Measurements from ENCODE around the gene SP7. TPM values are rescaled to one million over a fixed set of nuclear protein-coding genes. Genes with fewer than 3 reads are reported as not detected.

SP7 gene
- total and polyA plus RNA-seq, 3 experiments from 2014 or later: not detected

DNA sequence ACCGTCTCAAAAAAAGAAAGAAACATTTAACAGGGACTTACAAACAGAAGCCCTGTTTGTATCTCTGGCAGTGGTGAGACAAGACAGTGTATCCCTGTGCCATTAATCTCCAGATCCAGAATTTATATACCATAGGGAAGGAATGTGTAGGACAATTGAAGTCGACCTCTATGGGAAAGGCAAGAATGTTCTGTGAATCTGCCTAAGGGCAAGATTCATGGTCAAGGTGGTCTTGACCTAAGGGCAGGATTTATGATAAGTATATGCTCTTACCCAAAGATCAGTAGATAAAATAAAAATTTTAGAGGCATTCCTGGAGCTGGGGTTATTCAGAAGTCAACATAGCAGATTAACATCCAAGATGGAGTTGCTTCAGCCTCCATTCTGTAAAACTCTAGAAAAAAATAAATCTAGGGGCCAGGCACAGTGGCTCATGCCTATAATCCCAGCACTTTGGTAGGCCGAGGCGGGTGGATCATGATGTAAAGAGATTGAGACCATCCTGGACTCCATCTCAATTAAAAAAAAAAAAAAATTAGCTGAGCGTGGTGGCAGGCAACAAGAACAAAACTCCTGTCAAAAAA lies 22.8 kb upstream of the SP7 start:
- Mint-ChIP-seq H3K4me3 (no peak overlapping the region), H3K27ac (no peak overlapping the region), H3K27me3 (no peaks in the 10 kb centered on the region), H3K36me3 (no peaks in the 10 kb centered on the region), H3K9me3 (no peaks in the 10 kb centered on the region), H3K4me1 (peaks cover 0 to 3% (median 0%) of the 10 kb centered on the region in 3 donors)
- no peaks in the 10 kb centered on the region for H3K9me3 ChIP-seq (ENCODE audit: low read length)
- H3K27ac ChIP-seq (ENCODE audit: low read depth, low read length): no peak overlapping the region
- no peak for DNase-seq
- no peaks in the 10 kb centered on the region for H3K36me3 ChIP-seq (ENCODE audit: insufficient read depth, low read length)
- CTCF ChIA-PET: interaction anchor here (1.4 kb wide), 2 partner anchors 10 to 63 kb away, joined by 3 read pairs; no protein-coding TSS in a partner anchor
- POLR2A ChIA-PET: interaction anchor here (0.6 to 0.9 kb wide), 2 partner anchors 59 to 60 kb away, joined by 3 to 6 read pairs; no protein-coding TSS in a partner anchor
- no peaks in the 10 kb centered on the region for H3K27me3 ChIP-seq (ENCODE audit: insufficient read depth, low read length, poor library complexity, severe bottlenecking)
- no peak overlapping the region for H3K4me3 ChIP-seq (ENCODE audit: low read length)
- no peaks in the 10 kb centered on the region for H3K4me1 ChIP-seq (ENCODE audit: insufficient read depth, low read length)

DNA sequence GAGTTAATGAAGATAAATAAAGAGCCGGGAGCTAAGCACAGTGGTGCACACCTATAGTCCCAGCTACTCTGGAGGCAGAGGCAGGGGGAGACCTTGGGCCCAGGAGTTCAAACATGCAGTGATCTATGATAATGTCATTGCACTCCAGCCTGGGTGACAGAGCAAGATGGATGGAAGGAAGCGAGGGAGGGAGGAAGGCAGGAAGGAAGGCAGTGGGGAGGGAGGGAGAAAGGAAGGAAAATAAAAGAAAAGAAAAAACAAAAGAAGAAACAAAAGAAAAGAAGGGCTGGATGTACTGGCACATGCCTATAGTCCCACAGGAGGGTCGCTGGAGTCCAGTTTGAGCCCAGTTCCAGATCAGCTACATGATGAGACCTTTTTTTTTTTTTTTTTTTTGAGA lies 19.0 kb upstream of the SP7 start:
- ChIA-PET POLR2A (no interaction called here), CTCF (interaction anchor here (0.9 to 6.3 kb wide), 5 partner anchors 10 to 154 kb away, joined by 4 to 121 read pairs (median 6); partner anchors contain the start of genes AMHR2 and NPFF)
- no peaks in the 10 kb centered on the region for H3K27me3 Mint-ChIP-seq
- Histone ChIP-seq H3K4me3 (ENCODE audit: low read length) (no peak overlapping the region), H3K4me1 (ENCODE audit: insufficient read depth, low read length) (peaks cover 6% of the 10 kb centered on the region), H3K36me3 (ENCODE audit: insufficient read depth, low read length) (no peaks in the 10 kb centered on the region), H3K27ac (ENCODE audit: low read depth, low read length) (no peak overlapping the region), H3K27me3 (ENCODE audit: insufficient read depth, low read length, poor library complexity, severe bottlenecking) (no peaks in the 10 kb centered on the region), H3K9me3 (ENCODE audit: low read length) (no peaks in the 10 kb centered on the region)
- H3K9me3 Mint-ChIP-seq: no peaks in the 10 kb centered on the region
- no peak overlapping the region for H3K4me3 Mint-ChIP-seq
- DNase-seq: no peak
- no peak overlapping the region for H3K27ac Mint-ChIP-seq
- H3K36me3 Mint-ChIP-seq: no peaks in the 10 kb centered on the region
- peaks cover 6 to 7% (median 6%) of the 10 kb centered on the region in 3 donors for H3K4me1 Mint-ChIP-seq

DNA sequence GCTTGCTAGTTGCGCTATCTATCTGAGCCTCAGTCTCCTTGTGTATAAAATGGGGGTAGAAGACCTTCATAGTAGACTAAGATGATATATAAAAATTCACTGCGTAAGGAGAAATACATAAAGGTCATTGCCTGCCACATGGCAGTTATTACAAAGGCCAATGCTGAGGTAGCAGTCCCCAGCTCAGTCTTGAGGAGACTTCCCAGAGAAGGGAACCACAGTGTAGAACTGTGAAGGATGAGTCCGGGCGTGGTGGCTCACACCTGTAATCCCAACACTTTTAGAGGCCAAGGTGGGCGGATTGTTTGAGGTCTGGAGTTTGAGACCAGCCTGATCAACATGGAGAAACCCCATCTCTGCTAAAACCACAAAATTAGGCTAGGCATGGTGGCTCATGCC lies 17.1 kb upstream of the SP7 start:
- Mint-ChIP-seq H3K36me3 (no peaks in the 10 kb centered on the region), H3K27me3 (no peaks in the 10 kb centered on the region), H3K4me3 (no peak overlapping the region), H3K9me3 (no peaks in the 10 kb centered on the region), H3K27ac (no peak overlapping the region), H3K4me1 (peaks cover 6 to 7% (median 6%) of the 10 kb centered on the region in 3 donors)
- Histone ChIP-seq H3K27me3 (ENCODE audit: insufficient read depth, low read length, poor library complexity, severe bottlenecking) (no peaks in the 10 kb centered on the region), H3K36me3 (ENCODE audit: insufficient read depth, low read length) (no peaks in the 10 kb centered on the region), H3K4me3 (ENCODE audit: low read length) (no peak overlapping the region), H3K4me1 (ENCODE audit: insufficient read depth, low read length) (peaks cover 6% of the 10 kb centered on the region), H3K27ac (ENCODE audit: low read depth, low read length) (no peak overlapping the region), H3K9me3 (ENCODE audit: low read length) (no peaks in the 10 kb centered on the region)
- DNase-seq: no peak
- ChIA-PET CTCF (interaction anchor here (1.0 to 6.3 kb wide), 13 partner anchors 12 to 156 kb away, joined by 3 to 121 read pairs (median 6); partner anchors contain the start of genes AAAS, AMHR2, ESPL1 and NPFF), POLR2A (no interaction called here)

DNA sequence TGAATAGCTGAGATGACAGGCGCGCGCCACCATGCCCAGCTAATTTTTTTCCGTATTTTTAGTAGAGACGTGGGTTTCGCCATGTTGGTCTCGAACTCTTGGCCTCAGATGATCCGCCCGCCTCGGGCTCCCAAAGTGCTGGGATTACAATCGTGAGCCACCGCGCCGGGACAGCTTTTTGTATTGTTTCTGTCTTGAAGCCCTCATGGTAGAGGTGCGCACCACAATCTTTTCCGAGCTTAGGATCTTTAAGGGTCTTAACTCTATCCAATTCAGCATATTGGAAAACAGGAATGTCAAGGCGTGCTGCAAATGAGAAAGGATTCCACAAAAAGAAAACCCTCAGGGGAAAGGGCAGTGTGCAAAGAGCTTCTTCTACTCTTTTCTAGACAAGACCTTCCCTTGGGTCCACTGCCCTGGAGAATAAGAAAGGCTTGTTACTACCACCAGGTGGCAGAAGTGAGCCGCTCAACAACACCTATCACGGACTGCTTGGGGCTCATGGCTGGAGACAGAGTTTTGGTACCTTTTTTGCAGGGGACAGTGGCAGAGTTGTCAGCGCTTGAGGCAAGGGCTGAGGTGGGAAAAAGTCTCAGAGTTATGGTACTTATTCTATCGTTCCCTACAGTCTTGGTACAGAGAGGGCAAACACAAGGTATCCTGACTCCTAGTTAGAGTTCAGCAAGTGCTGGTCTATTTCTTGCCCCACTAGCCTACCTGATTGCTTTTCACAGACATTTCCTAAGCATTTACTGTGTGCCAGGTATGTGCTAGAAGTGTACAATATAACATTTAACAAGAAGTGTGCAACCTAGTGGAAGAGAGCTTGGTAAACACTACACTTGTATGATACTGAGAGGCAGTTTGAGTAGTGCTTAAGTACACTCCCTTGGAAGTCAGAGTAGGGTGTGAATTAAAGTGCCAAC lies 16.4 kb upstream of the SP7 start:
- peaks cover 6 to 7% (median 6%) of the 10 kb centered on the region in 3 donors for H3K4me1 Mint-ChIP-seq
- H3K9me3 Mint-ChIP-seq: no peaks in the 10 kb centered on the region
- POLR2A ChIA-PET: interaction anchor here (0.6 to 1.2 kb wide), 4 partner anchors 23 to 245 kb away, joined by 3 to 13 read pairs (median 4); partner anchors contain the start of gene NPFF
- peak; percentile 71 to 89 (median 78) for DNase-seq
- no peak overlapping the region for H3K27ac ChIP-seq (ENCODE audit: low read depth, low read length)
- CTCF ChIA-PET: interaction anchor here (0.6 to 6.3 kb wide), 50 partner anchors 9 to 305 kb away, joined by 3 to 121 read pairs (median 4); partner anchors contain the start of genes AAAS, AMHR2, ESPL1 and NPFF
- no peaks in the 10 kb centered on the region for H3K27me3 Mint-ChIP-seq
- H3K27ac Mint-ChIP-seq: peak overlapping the region in 3 of 8 donors; percentile 2 to 38 (median 12)
- H3K4me3 ChIP-seq (ENCODE audit: low read length): no peak overlapping the region
- H3K9me3 ChIP-seq (ENCODE audit: low read length): no peaks in the 10 kb centered on the region
- H3K27me3 ChIP-seq (ENCODE audit: insufficient read depth, low read length, poor library complexity, severe bottlenecking): no peaks in the 10 kb centered on the region
- no peaks in the 10 kb centered on the region for H3K36me3 ChIP-seq (ENCODE audit: insufficient read depth, low read length)
- H3K4me1 ChIP-seq (ENCODE audit: insufficient read depth, low read length): peaks cover 6% of the 10 kb centered on the region
- no peaks in the 10 kb centered on the region for H3K36me3 Mint-ChIP-seq
- no peak overlapping the region for H3K4me3 Mint-ChIP-seq

DNA sequence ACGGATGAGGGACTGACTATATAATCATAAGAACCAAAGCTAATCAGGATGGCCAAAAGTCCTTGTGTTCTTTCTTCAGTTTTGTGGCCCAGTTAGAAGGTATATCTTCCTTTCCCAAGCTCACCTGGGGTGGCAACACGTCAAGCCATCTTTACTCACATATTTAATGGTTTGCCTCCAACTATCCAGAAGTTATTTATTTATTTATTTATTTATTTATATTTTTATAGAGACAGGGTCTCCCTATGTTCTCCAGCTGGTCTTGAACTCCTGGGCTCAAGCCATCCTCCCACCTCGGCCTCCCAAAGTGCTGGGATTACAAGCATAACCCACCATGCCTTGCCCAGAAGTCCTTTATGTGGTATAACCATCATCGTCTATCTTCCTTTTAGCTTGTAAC lies 11.8 kb upstream of the SP7 start:
- Histone ChIP-seq H3K27ac (ENCODE audit: low read depth, low read length) (no peak overlapping the region), H3K4me3 (ENCODE audit: low read length) (no peak overlapping the region), H3K4me1 (ENCODE audit: insufficient read depth, low read length) (peaks cover 14% of the 10 kb centered on the region), H3K27me3 (ENCODE audit: insufficient read depth, low read length, poor library complexity, severe bottlenecking) (no peaks in the 10 kb centered on the region), H3K36me3 (ENCODE audit: insufficient read depth, low read length) (no peaks in the 10 kb centered on the region), H3K9me3 (ENCODE audit: low read length) (no peaks in the 10 kb centered on the region)
- peaks cover 0 to 2% (median 0%) of the 10 kb centered on the region in 3 donors for H3K36me3 Mint-ChIP-seq
- no peak overlapping the region for H3K27ac Mint-ChIP-seq
- H3K9me3 Mint-ChIP-seq: no peaks in the 10 kb centered on the region
- H3K27me3 Mint-ChIP-seq: peaks cover 0 to 1% of the 10 kb centered on the region in 2 donors
- POLR2A ChIA-PET: interaction anchor here (0.6 kb wide), 1 partner anchor 77 kb away, joined by 3 read pairs; no protein-coding TSS in a partner anchor
- DNase-seq: no peak
- peaks cover 18 to 23% (median 20%) of the 10 kb centered on the region in 3 donors for H3K4me1 Mint-ChIP-seq
- no peak overlapping the region for H3K4me3 Mint-ChIP-seq
- CTCF ChIA-PET: interaction anchor here (1.0 to 6.6 kb wide), 4 partner anchors 23 to 134 kb away, joined by 3 to 209 read pairs (median 21); partner anchors contain the start of genes AAAS and ESPL1

DNA sequence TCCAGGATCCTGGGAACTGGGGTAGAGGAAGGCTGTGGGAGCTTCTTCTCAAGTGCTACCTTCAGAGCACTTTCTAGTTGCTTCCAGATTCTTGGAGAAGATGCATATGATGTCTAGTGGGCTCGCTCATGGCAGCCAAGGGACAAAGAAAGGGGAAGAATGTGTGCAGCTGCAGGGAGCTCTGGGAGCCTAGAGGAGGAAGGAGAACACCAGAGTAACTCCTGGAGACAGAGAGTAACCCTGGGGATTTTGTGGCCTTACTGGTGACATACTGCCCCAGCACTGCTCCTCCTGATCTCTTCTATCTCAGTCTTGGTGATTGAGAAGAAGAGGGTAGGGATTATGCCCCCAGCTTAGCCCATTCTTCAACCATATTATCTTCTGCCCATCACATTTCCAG lies 10.3 kb upstream of the SP7 start:
- peaks cover 0 to 1% of the 10 kb centered on the region in 2 donors for H3K27me3 Mint-ChIP-seq
- CTCF ChIA-PET: interaction anchor here (1.4 to 6.6 kb wide), 7 partner anchors 22 to 188 kb away, joined by 4 to 209 read pairs (median 17); partner anchors contain the start of gene AAAS
- POLR2A ChIA-PET: interaction anchor here (0.6 to 4.0 kb wide), 2 partner anchors 22 to 322 kb away, joined by 4 to 28 read pairs; no protein-coding TSS in a partner anchor
- H3K4me1 ChIP-seq (ENCODE audit: insufficient read depth, low read length): peaks cover 9% of the 10 kb centered on the region
- H3K36me3 Mint-ChIP-seq: peaks cover 0 to 2% (median 0%) of the 10 kb centered on the region in 3 donors
- H3K4me1 Mint-ChIP-seq: peaks cover 12 to 18% (median 14%) of the 10 kb centered on the region in 3 donors
- no peaks in the 10 kb centered on the region for H3K9me3 ChIP-seq (ENCODE audit: low read length)
- H3K4me3 Mint-ChIP-seq: peak overlapping the region in 2 of 7 donors; percentile 6 to 23
- H3K9me3 Mint-ChIP-seq: no peaks in the 10 kb centered on the region
- no peak overlapping the region for H3K4me3 ChIP-seq (ENCODE audit: low read length)
- peak overlapping the region in 3 of 8 donors; percentile 40 to 51 (median 48) for H3K27ac Mint-ChIP-seq
- no peak overlapping the region for H3K27ac ChIP-seq (ENCODE audit: low read depth, low read length)
- H3K27me3 ChIP-seq (ENCODE audit: insufficient read depth, low read length, poor library complexity, severe bottlenecking): no peaks in the 10 kb centered on the region
- DNase-seq: no peak
- no peaks in the 10 kb centered on the region for H3K36me3 ChIP-seq (ENCODE audit: insufficient read depth, low read length)

DNA sequence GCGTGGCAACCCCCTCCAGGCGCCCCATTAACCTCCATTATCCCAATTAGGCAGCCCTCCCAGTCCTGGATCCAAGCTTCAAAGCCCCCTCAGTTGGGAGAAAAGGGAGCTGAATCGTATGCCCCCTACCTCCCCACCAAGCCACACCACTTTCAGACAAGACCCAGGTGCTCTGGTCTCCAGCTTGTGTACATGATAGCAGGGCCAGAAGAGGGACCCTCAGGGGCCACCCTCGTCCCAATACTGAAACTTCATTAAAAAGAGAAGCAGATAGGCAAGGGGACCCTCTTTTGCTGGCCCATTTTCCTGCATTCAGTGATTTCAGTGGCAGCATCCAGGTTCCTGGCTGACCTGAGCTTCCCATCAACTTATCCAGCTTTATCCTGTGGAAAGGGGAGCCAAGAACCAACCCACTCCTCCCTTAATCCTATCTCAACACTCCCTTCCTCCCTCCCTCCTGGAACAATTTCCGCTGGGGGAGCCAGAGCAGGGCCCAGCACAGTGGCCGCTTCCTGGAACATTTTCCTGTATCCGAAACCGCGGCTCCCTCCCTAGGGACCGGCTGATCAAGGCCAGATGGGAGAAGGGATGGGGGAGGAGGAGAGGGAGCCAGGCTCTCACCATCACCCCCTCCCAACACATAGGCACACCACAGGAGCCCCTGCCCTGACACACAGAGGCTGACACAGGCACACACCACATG lies 9.5 kb upstream of the SP7 start:
- Histone ChIP-seq H3K4me1 (ENCODE audit: insufficient read depth, low read length) (peaks cover 9% of the 10 kb centered on the region), H3K36me3 (ENCODE audit: insufficient read depth, low read length) (no peaks in the 10 kb centered on the region), H3K27me3 (ENCODE audit: insufficient read depth, low read length, poor library complexity, severe bottlenecking) (no peaks in the 10 kb centered on the region), H3K9me3 (ENCODE audit: low read length) (no peaks in the 10 kb centered on the region), H3K27ac (ENCODE audit: low read depth, low read length) (no peak overlapping the region), H3K4me3 (ENCODE audit: low read length) (no peak overlapping the region)
- ChIA-PET CTCF (interaction anchor here (0.7 to 6.6 kb wide), 42 partner anchors 9 to 401 kb away, joined by 3 to 209 read pairs (median 4); partner anchors contain the start of genes AAAS, AMHR2, CSAD and ITGB7), POLR2A (interaction anchor here (1.0 to 4.0 kb wide), 7 partner anchors 10 to 73 kb away, joined by 3 to 28 read pairs (median 7); partner anchors contain the start of genes AAAS, MYG1, PFDN5 and SP1)
- peak overlapping the region in 5 of 8 donors; percentile 85 to 95 (median 92) for H3K27ac Mint-ChIP-seq
- peaks cover 0 to 2% (median 0%) of the 10 kb centered on the region in 3 donors for H3K36me3 Mint-ChIP-seq
- peak overlapping the region; percentile 32 to 98 (median 94) for H3K4me3 Mint-ChIP-seq
- no peaks in the 10 kb centered on the region for H3K9me3 Mint-ChIP-seq
- peaks cover 12 to 18% (median 14%) of the 10 kb centered on the region in 3 donors for H3K4me1 Mint-ChIP-seq
- no peak for DNase-seq
- H3K27me3 Mint-ChIP-seq: peaks cover under 1 to 1% of the 10 kb centered on the region in 2 donors

Measured in CD8-positive, alpha-beta memory T cell (primary cell).